DND-41 (cell line): ENCODE measurements around the gene NR2F1.

Source experiments
- EZH2 ChIP-seq: IDR thresholded peaks from 3 replicates; pipeline ENCODE4 v1.6.1; 2012; ENCODE audit warnings: borderline replicate concordance, low read depth, mild to moderate bottlenecking, moderate library complexity, low read length, inconsistent platforms; ENCODE audit not compliant: severe bottlenecking
- TF ChIP-seq, protein P1 (sequence below): IDR thresholded peaks from 2 replicates; pipeline ENCODE4 v1.5.1; 2012; ENCODE audit warnings: borderline replicate concordance, low read length, moderate library complexity, mild to moderate bottlenecking; ENCODE audit not compliant: poor library complexity, severe bottlenecking; ENCODE audit errors: extremely low read depth

DNA sequence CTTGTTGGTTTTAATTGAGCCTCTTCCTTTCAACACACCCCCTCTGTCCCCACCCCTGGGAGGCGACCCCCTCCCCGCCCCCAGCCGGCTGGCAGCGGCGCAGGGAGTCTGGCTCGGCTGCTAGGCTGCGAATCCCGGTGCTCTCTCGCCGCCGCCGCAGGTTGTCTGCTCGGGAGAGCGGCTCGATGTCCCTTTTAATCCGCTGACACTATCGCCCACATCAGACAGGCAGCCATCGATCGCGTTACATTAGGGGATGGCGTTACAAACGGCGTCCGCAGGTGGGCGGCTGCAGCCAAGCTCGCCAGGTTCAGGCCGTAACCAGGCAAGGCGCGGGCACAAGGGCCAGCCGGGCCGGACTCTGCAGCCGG, 3.3 kb upstream of the NR2F1 start:
- TF ChIP-seq, protein P1, sequence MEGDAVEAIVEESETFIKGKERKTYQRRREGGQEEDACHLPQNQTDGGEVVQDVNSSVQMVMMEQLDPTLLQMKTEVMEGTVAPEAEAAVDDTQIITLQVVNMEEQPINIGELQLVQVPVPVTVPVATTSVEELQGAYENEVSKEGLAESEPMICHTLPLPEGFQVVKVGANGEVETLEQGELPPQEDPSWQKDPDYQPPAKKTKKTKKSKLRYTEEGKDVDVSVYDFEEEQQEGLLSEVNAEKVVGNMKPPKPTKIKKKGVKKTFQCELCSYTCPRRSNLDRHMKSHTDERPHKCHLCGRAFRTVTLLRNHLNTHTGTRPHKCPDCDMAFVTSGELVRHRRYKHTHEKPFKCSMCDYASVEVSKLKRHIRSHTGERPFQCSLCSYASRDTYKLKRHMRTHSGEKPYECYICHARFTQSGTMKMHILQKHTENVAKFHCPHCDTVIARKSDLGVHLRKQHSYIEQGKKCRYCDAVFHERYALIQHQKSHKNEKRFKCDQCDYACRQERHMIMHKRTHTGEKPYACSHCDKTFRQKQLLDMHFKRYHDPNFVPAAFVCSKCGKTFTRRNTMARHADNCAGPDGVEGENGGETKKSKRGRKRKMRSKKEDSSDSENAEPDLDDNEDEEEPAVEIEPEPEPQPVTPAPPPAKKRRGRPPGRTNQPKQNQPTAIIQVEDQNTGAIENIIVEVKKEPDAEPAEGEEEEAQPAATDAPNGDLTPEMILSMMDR = no peak
- TF ChIP-seq EZH2 = no peak
